ENCODE measurements around the gene GPR132.

The GPR132 gene

GRCh38 chr14:105061428-105062047 lies 3.7 kb downstream of the GPR132 start:
- no peak for DNase-seq (ENCODE audit: low read depth)

- DNase-seq (ENCODE audit: low read depth) = no peak
Observed at GRCh38 chr14:105060751-105061427, 4.3 kb downstream of the GPR132 start.

GRCh38 chr14:105059925-105060565 lies 5.2 kb downstream of the GPR132 start:
- DNase-seq (ENCODE audit: low read depth) = no peak

GRCh38 chr14:105059035-105059924 lies 6.0 kb downstream of the GPR132 start:
- DNase-seq (ENCODE audit: low read depth) = no peak

GRCh38 chr14:105058521-105059034 lies 6.7 kb downstream of the GPR132 start:
- no peak for DNase-seq (ENCODE audit: low read depth)

GRCh38 chr14:105056303-105056831 lies 8.9 kb downstream of the GPR132 start:
- no peak for DNase-seq (ENCODE audit: low read depth)

- DNase-seq (ENCODE audit: low read depth) = no peak
Observed at GRCh38 chr14:105055736-105056302, 9.4 kb downstream of the GPR132 start.

- DNase-seq (ENCODE audit: low read depth) = no peak
Observed at GRCh38 chr14:105055334-105055733, 9.9 kb downstream of the GPR132 start.

GRCh38 chr14:105053996-105054395 lies 11.2 kb downstream of the GPR132 start:
- no peak for DNase-seq (ENCODE audit: low read depth)

GRCh38 chr14:105053421-105053820 lies 11.8 kb downstream of the GPR132 start:
- DNase-seq (ENCODE audit: low read depth) = no peak

GRCh38 chr14:105052110-105052458 lies 13.1 kb downstream of the GPR132 start:
- no peak for DNase-seq (ENCODE audit: low read depth)

- DNase-seq (ENCODE audit: low read depth) = no peak
Observed at GRCh38 chr14:105051182-105052109, 13.8 kb downstream of the GPR132 start.

- no peak for DNase-seq (ENCODE audit: low read depth)
Observed at GRCh38 chr14:105050551-105050897, 14.7 kb downstream of the GPR132 start.

GRCh38 chr14:105049753-105050550 lies 15.3 kb downstream of the GPR132 start:
- no peak for DNase-seq (ENCODE audit: low read depth)

GRCh38 chr14:105047283-105048016 lies 17.8 kb downstream of the GPR132 start:
- DNase-seq (ENCODE audit: low read depth) = no peak

- DNase-seq (ENCODE audit: low read depth) = no peak
Observed at GRCh38 chr14:105046891-105047282, 18.3 kb downstream of the GPR132 start.

GRCh38 chr14:105045710-105046326 lies 19.4 kb downstream of the GPR132 start:
- peak; percentile 95 for DNase-seq (ENCODE audit: low read depth)

- DNase-seq (ENCODE audit: low read depth) = no peak
Observed at GRCh38 chr14:105043641-105044040, 21.6 kb downstream of the GPR132 start.

GRCh38 chr14:105042813-105043212 lies 22.4 kb downstream of the GPR132 start:
- DNase-seq (ENCODE audit: low read depth) = no peak
